GM19395 (cell line): ENCODE results near the gene ARHGAP6.
A peak's percentile ranks its signal among the peaks of the same experiment; 100 is the strongest.
"Not testable (repeated sequence)": the region's sequence is repeated elsewhere in the genome, so short reads cannot be mapped to it uniquely, and the experiment has no call there.

Experiments used
- ATAC-seq: cut with Tn5 transposase; IDR thresholded peaks from one replicate; pipeline ENCODE4 v1.9.1; 2021; ENCODE audit warnings: mild to moderate bottlenecking, moderate library complexity; ENCODE audit not compliant: unreplicated experiment

Gene ARHGAP6

GRCh38 chrX:11578301-11578700 lies 87.4 kb downstream of the ARHGAP6 start:
- not testable (repeated sequence) for ATAC-seq

DNA sequence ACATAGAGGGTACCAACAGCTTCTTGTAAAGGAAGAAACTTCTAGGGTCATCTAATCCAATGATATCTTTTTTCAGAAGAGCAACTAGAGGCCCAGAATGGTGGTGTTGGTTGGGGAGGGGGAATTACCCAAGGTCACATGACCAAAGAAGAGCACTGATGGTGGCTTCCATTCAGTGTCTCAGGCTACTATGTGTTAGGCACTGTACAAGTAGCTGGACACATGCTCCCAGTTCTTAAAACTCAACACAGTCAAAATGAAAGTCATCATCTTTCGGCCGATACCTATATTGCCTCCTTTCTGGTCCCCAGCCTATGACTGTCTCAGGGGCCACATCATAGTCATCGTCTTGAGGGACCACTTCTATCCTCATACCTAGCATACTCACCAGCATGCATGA lies 88.1 kb downstream of the ARHGAP6 start:
- ATAC-seq: peak; percentile 53

DNA sequence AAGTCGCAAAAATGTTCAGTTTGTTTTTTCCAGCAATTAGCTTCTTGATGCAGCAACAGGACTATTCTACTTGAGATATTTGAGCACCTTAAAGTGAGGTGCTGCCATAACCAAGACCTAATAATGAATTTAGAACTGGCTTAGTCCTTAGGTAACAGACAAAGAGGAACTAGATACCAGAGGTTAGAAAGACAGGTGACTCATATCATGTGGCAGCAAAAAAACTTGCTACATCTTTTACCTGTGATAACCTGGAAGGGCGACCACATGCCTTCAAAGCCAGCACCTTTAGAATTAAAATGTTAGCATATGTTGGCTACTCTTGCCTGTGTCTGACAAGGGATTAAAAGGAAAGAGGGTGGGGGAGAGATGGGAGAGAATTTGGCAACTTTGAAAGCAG lies 90.4 kb downstream of the ARHGAP6 start:
- ATAC-seq: no peak

- no peak for ATAC-seq
These were observed 98.0 kb downstream of the ARHGAP6 start for GRCh38 chrX:11567528-11568220.

- no peak for ATAC-seq
These were observed 98.9 kb downstream of the ARHGAP6 start for GRCh38 chrX:11566789-11567188.

DNA sequence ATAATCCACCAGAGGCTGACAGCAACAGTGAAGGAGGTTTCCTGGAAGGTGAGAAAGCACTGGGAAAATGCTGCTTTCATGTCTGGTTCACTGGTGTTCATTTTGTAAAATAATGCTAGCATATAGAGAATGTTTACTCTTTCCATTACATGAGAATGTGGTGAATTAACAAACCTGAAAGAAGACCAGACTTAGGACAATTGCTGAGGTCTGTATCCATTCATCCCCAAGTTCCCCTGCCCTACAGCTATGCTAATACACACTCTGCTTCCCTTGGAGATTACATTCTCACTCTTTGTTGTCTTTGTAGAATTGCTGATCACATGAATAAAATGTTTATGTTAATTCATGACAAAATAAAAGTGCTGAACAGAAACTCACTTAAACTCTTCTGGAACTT lies 99.5 kb downstream of the ARHGAP6 start:
- ATAC-seq: no peak

DNA sequence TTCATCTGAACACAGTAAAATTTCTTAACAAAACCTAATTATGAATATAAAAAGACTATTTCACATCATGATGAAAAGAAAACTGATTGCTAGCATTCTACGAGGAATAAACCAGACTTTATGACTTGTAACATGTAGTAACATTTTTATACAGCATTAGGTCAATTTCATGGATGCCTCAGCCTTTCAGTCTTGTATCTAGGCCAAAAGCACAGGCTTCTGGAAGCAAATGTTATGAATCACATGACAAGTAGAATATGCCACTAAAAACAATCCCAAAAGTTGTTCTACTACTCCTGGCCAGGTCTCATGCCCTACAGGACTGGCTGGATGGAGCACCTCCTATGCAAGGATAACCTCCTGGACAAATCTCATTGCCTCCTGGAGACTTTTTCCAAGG lies 101.2 kb downstream of the ARHGAP6 start:
- ATAC-seq: no peak

GRCh38 chrX:11562570-11562969 lies 103.2 kb downstream of the ARHGAP6 start:
- ATAC-seq: no peak

DNA sequence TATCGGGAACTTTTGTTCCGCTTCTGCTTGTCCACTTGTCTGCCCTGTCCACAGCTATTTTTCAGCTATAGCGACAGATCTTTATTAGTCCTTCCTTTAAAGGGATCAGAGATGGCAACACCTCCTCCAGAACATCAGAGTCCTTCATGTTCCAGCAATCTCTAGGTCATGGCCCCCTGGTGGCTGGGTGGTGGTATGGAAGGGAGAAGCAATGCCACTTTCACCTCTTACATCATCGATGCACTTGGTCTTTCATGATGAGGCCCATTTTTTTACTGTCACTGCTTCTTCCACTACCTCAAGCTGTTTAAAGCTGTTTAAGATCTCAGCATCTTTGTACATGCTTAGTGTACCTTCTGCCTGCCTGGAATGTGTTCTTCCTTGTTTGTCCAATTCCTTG lies 106.7 kb downstream of the ARHGAP6 start:
- peak; percentile 57 for ATAC-seq

GRCh38 chrX:11557120-11557519 lies 108.6 kb downstream of the ARHGAP6 start:
- no peak for ATAC-seq

- ATAC-seq: no peak
These were observed 110.0 kb downstream of the ARHGAP6 start for GRCh38 chrX:11555759-11556158.

- no peak for ATAC-seq
These were observed 112.1 kb downstream of the ARHGAP6 start for GRCh38 chrX:11553594-11553993.

- ATAC-seq: no peak
These were observed 114.6 kb downstream of the ARHGAP6 start for GRCh38 chrX:11551151-11551550.

DNA sequence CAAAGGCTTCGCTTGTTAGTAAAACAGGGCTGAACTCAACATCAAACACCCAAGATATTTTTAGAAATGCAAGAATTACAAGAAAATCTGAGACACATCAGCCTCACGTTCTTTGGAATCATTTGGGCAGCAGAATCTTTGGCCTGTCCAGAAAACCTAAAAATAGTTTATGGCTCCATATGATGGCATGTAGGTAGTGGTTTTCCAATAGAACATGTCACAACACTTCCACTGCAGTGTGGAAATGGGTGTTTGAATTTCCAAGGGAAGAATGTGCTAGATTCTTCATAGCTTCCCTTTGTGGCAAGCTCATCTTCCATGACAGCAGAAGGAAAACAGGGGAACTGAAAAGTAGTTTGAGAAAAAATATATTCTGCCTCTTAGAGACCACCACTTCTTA lies 118.8 kb downstream of the ARHGAP6 start:
- ATAC-seq: no peak

GRCh38 chrX:11543249-11543648 lies 122.5 kb downstream of the ARHGAP6 start:
- no peak for ATAC-seq

DNA sequence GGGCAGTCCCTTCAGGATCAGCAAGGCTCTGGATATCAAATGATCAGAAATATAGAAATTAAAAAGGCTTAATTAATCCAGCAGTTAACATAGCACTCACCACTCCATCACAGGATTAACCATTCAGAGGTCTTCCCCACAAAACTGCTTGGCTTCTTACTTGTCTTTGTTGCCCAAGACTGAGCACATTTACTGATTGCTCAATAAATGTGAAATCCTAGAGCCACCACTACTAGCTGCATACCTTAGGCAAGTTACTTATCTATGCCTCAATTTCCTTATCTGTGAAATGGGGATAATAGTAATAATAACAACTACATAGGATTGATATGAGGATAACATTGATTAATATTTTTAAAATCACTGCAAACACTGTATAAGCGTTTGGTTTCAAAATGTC lies 124.2 kb downstream of the ARHGAP6 start:
- no peak for ATAC-seq

DNA sequence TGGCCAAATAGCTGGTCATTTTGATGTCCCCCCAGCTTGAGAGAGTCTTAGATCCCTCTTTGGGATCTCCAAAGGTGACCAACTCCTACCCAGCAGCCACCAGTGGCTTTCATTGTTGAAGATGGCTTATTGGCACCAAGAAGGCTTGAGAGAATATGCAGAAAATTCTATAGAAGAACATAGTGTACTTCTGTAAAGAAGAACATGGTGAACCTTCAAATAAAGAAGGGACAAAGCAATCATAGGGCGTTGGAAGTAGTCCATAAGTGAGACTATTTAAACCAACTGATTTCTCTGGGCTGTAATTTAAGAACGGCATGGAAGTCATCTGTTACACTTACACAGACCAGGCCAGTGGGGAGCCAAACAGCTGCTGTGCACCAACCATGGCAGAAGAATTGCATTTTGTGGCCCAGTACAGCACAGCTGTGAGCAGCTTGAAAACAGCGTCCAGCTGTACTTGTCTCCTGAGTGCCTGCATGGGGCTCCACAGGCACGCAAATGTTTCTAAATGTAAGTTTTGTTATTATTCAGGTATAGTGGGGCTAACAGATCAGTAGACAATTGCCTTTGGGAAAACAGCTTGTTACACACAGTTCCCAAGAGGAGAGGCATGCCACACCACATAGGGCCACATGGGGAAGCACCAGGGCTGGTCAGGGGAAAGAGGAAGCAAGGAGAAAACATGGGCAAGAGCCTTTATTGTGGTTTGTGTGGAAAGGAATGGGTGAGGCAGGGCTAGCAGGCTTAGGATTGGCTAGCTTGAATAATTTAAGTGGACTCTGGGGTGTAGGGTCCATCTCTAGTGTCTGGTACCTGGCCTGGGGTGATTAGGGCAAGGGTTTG lies 125.0 kb downstream of the ARHGAP6 start:
- peak; percentile 85 for ATAC-seq

DNA sequence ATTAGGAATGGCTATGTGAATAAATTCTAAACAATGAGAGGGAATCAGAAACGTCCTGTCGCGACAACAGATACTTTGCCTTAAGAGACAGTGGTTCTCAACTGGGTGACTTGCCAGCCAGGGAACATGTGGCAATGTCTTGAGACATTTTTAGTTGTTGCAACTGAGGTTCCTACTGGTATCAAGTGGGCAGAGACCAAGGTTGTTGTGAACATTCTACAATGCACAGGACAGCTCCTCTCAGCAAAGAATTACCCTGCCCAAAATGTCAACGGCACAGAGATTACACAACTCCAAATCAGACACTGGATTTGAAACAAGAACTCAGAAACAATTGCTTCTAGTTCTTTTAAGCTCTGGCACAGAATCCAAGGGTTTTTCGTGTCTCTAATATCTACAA lies 128.6 kb downstream of the ARHGAP6 start:
- no peak for ATAC-seq

DNA sequence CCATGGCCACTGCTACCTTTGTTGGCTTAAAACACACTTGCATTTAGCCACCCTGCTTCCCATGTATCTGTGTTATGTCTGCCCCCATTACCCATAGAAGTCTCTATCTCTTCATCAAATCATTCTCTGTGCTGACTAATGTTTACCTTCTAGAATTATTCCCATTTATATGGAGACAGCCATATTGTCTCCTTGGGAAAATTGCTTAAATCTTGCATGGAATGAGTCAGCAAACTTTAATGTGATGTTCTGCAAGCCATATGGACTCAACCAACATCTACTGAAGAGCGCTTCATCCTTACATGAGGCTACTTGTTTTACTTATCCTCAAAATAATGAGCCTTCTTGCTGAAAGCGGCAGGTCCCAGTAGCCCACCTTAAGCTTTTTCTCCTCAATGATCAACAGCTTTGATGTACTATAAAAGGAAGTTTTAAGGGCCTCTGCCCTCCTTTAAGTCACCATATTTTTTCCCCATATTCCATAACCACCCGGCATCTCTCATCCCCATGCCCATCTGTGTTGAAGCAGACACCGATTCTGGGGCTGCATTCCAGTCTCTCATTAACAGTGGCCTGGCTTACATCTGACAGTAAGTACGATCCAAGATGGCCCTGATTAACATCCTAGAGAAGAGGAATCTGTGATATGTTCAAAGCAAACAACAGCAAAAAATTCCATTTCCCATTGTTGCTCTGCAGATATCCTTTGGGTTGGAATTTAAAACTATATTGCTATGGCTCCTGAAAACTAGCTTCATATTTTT lies 130.4 kb downstream of the ARHGAP6 start:
- ATAC-seq: no peak

- peak; percentile 94 for ATAC-seq
These were observed 132.5 kb downstream of the ARHGAP6 start for GRCh38 chrX:11533199-11533651.

- no peak for ATAC-seq
These were observed 133.2 kb downstream of the ARHGAP6 start for GRCh38 chrX:11532291-11533078.
